Activated CD4-positive, alpha-beta T cell treated with anti-CD3 and anti-CD28 coated beads, Interleukin-2, Interleukin-6, amounts not matched to agents 100 ng/mL and 50 ng/mL, durations not matched to agents 16 hours and 8 hours (primary cell): ENCODE data around the gene ALDH7A1.
A peak's percentile ranks its signal among the peaks of the same experiment; 100 is the strongest.
"Not testable (repeated sequence)": the region's sequence is repeated elsewhere in the genome, so short reads cannot be mapped to it uniquely, and the experiment has no call there.

ENCODE experiments used
- DNase-seq: peaks from one replicate; pipeline ENCODE4 v3.0.0-alpha.2; 2020

ALDH7A1 gene

GRCh38 chr5:126531543-126532120 is 63.4 kb downstream of the ALDH7A1 start:
- no peak for DNase-seq

GRCh38 chr5:126527892-126528291 is 67.1 kb downstream of the ALDH7A1 start:
- no peak for DNase-seq

- DNase-seq = no peak
Observed at GRCh38 chr5:126527158-126527557, 67.9 kb downstream of the ALDH7A1 start.

- no peak for DNase-seq
Observed at GRCh38 chr5:126526493-126526892, 68.5 kb downstream of the ALDH7A1 start.

GRCh38 chr5:126525630-126526245 is 69.3 kb downstream of the ALDH7A1 start:
- no peak for DNase-seq

GRCh38 chr5:126523818-126524510 is 71.1 kb downstream of the ALDH7A1 start:
- DNase-seq = no peak

GRCh38 chr5:126521130-126521529 is 73.9 kb downstream of the ALDH7A1 start:
- no peak for DNase-seq

- no peak for DNase-seq
Observed at GRCh38 chr5:126520593-126520953, 74.4 kb downstream of the ALDH7A1 start.

- no peak for DNase-seq
Observed at GRCh38 chr5:126519637-126520592, 75.1 kb downstream of the ALDH7A1 start.

GRCh38 chr5:126519223-126519622 is 75.8 kb downstream of the ALDH7A1 start:
- not testable (repeated sequence) for DNase-seq

- DNase-seq = no peak
Observed at GRCh38 chr5:126516852-126517251, 78.2 kb downstream of the ALDH7A1 start.

- DNase-seq = no peak
Observed at GRCh38 chr5:126516133-126516532, 78.9 kb downstream of the ALDH7A1 start.

- no peak for DNase-seq
Observed at GRCh38 chr5:126515337-126515736, 79.7 kb downstream of the ALDH7A1 start.

- no peak for DNase-seq
Observed at GRCh38 chr5:126514558-126515141, 80.4 kb downstream of the ALDH7A1 start.

- no peak for DNase-seq
Observed at GRCh38 chr5:126514131-126514557, 80.9 kb downstream of the ALDH7A1 start.

GRCh38 chr5:126513703-126514102 is 81.3 kb downstream of the ALDH7A1 start:
- no peak for DNase-seq

GRCh38 chr5:126513302-126513701 is 81.7 kb downstream of the ALDH7A1 start:
- no peak for DNase-seq

- DNase-seq = no peak
Observed at GRCh38 chr5:126512451-126512850, 82.6 kb downstream of the ALDH7A1 start.

GRCh38 chr5:126511961-126512360 is 83.1 kb downstream of the ALDH7A1 start:
- DNase-seq = no peak

- DNase-seq = no peak
Observed at GRCh38 chr5:126509339-126509738, 85.7 kb downstream of the ALDH7A1 start.

- DNase-seq = peak; percentile 38
Observed at GRCh38 chr5:126508962-126509279, 86.1 kb downstream of the ALDH7A1 start.

- DNase-seq = peak; percentile 3
Observed at GRCh38 chr5:126508251-126508961, 86.6 kb downstream of the ALDH7A1 start.
